WI38 (cell line): ENCODE measurements around the gene MICAL2.
A peak's percentile ranks its signal among the peaks of the same experiment; 100 is the strongest.

ENCODE experiments used
- H3K4me3 ChIP-seq: 2 replicates; pipeline ENCODE4 v1.5.1; 2011; ENCODE audit warnings: low read depth, mild to moderate bottlenecking, control low read depth, low read length
- TF ChIP-seq, protein P1 (sequence below): IDR thresholded peaks from 2 replicates; pipeline ENCODE4 v1.5.1; 2012; ENCODE audit warnings: low read depth, mild to moderate bottlenecking, control low read depth, low read length

Gene MICAL2

DNA sequence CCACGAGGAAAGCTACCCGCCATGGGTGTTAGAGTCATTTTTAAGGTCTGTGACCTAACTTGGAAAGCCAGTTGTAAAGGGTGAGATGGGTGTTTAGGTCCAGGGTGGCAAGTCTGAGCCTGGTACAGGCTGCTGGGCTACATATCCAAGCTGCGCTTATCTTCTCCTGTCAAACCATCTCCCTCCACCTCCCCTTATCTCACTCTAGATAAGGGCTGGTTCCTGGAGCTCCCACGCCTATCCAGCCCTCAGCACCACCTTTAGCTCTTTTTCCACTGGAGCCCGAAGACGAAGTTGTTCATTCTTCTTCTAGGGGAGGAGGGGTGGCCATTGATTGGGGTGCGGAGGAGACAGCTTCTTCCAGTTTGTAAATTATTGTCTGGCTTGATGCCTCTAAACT lies 48.5 kb downstream of the MICAL2 start:
- TF ChIP-seq, protein P1, sequence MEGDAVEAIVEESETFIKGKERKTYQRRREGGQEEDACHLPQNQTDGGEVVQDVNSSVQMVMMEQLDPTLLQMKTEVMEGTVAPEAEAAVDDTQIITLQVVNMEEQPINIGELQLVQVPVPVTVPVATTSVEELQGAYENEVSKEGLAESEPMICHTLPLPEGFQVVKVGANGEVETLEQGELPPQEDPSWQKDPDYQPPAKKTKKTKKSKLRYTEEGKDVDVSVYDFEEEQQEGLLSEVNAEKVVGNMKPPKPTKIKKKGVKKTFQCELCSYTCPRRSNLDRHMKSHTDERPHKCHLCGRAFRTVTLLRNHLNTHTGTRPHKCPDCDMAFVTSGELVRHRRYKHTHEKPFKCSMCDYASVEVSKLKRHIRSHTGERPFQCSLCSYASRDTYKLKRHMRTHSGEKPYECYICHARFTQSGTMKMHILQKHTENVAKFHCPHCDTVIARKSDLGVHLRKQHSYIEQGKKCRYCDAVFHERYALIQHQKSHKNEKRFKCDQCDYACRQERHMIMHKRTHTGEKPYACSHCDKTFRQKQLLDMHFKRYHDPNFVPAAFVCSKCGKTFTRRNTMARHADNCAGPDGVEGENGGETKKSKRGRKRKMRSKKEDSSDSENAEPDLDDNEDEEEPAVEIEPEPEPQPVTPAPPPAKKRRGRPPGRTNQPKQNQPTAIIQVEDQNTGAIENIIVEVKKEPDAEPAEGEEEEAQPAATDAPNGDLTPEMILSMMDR = no peak
- peak overlapping the region; percentile 13; the same call in 1 of the 2 replicates for H3K4me3 ChIP-seq

DNA sequence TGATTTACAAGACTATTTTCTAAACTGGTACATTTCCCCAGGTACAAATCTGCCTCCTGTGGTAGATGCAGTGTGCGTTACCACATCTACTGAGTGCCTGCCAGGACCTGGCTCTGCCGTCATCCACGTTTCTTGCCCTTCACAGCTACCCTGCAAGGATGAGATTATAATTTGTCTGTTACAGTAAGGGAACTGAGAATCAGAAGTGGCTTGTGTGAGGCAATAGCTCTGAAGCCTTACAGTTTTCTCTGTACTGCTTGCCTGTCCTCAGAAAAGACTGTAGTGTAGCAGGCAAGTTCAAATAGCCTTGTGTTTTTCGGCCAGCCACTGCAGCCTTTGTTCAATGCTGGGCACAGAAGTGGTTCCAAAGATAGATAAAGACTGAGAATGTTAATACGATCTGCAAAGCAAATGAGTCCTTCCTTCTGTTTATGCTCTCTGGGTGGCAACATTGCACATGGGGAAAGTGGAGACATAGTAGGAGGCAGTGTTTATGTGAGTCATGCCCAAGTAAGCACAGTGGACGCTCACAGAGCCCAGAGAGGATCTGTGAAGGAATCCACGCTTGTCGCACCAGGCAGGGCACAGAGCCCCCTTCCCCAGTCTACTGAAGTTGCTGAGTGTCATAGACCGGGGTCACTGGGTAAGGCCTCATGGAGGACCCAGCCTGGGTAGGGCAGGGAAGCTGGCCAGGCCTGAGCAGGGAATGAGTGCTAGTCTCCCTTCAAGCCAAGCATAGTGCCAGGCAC lies 49.1 kb downstream of the MICAL2 start:
- TF ChIP-seq, protein P1 = no peak
- peak overlapping the region; percentile 20; the same call in 1 of the 2 replicates for H3K4me3 ChIP-seq

DNA sequence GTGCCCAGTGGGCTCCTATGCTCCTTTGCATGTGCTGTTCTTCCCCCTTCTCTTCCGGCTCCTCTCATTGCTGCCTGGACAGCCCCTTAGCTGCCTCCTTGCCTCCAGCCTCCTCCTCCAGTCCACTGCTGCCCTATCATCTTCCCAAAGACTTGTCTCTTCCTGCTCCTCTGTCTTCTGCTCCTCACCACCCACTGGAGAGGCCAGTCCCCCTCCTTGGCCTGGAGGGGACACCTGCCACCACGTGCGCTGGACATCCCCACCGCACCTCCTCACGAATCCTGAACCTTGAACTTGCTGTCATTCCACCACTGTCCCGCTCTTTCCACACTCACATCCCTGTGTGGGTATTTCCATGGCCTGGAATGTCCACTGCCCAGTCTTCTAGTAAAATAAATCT lies 49.8 kb downstream of the MICAL2 start:
- no peak overlapping the region; the same call in 1 of the 2 replicates for H3K4me3 ChIP-seq
- TF ChIP-seq, protein P1 = no peak

DNA sequence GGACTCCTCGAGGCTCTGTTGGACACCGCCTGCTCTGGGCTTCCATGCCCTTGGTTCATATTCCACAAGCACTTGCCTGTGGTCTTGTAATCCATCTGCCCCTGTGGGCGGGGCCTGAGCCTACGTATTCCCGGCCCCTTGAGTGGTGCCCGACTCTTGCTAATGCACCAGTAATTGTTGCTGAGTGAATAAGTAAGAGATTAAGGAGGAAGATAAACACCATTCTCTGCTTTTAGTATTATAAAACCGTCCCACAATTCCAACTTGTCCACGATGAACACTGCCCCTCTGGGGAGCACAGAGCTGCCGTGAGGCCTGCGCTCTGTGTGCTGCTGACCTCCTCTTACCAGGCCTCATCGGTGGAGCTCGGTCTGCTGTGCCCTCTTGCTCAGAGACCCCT lies 50.3 kb downstream of the MICAL2 start:
- no peak overlapping the region for H3K4me3 ChIP-seq
- TF ChIP-seq, protein P1 = no peak

DNA sequence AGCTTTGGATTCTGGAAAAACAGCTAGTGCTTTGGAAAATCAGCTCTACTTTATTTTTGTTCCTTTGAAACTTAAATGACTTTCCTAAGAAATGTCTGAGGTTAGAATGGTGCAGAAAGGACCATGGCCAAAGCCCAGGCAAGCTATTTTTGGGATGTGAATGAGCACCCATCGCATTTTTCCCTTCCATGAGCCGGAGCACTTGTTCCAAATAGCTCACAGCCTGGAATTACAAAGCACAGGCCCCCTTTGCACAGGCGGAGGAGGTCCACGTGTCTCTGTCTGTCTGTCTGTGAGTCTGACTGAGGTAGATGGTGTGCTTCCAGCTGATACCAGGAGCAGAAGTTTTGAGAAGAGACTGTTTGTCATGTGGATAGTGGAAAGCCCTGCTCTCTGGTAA lies 50.7 kb downstream of the MICAL2 start:
- no peak overlapping the region for H3K4me3 ChIP-seq
- TF ChIP-seq, protein P1 = no peak

DNA sequence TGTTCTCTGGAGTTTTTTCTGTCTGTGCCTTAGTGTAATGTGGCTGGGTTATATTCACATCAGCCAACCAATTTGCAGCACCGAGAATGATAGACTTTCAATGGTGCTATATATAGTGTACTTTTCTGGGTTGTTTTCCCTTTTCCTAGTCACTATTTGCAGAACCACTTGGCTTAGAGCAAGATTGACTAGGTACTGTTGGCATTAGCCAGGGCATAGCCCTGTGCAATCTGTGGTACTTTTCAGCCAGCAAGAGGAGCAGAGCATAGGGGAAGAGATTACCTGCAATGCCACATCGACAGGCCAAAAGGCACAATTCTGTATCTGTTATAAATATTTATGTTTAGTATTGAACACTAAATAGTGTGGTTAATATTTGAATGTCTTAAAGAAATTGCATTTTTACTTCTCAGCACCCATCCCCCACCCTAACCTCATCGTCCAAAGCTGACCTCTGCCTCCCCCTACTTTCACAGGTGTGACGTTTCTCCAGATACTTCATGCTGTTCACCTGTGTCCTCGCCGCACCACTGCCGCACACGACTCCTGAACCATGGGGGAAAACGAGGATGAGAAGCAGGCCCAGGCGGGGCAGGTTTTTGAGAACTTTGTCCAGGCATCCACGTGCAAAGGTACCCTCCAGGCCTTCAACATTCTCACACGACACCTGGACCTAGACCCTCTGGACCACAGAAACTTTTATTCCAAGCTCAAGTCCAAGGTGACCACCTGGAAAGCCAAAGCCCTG lies 51.4 kb downstream of the MICAL2 start:
- no peak overlapping the region for H3K4me3 ChIP-seq
- TF ChIP-seq, protein P1 = no peak

DNA sequence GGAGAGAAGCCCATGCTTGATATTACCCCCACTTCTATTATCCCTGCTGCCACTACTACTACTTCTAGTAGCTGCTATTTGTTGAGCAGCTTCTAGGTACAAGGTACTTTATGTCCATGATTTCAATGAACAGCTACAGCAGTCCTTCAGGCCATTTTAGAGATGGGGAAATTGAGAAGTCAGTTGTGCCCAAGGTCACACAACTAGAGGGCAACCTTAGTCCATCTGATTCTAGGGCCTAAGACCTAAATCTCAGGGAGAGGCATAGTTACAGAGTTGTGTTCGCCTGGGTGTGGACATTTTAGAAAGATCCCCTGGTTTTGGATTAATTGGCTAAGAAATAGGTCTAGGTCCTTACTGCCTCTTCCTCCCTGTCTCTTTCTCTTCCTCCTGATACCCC lies 52.3 kb downstream of the MICAL2 start:
- TF ChIP-seq, protein P1 = no peak
- no peak overlapping the region for H3K4me3 ChIP-seq
